ENCODE measurements around the gene RHO.
"Not testable (repeated sequence)": the region's sequence is repeated elsewhere in the genome, so short reads cannot be mapped to it uniquely, and the experiment has no call there.

RHO gene

GRCh38 chr3:129543156-129543790 is 14.8 kb downstream of the RHO start, which contains the start of gene H1-8:
H1-8 (plus strand) TSS chr3:129543175; CDS start chr3:129543219, 44 bp downstream.
- no peak for DNase-seq (ENCODE audit: low spot score)

GRCh38 chr3:129543999-129544398 is 15.6 kb downstream of the RHO start:
- no peak for DNase-seq (ENCODE audit: low spot score)

- not testable (repeated sequence) for DNase-seq (ENCODE audit: low spot score)
Observed at GRCh38 chr3:129545951-129546350, 17.5 kb downstream of the RHO start.

DNA sequence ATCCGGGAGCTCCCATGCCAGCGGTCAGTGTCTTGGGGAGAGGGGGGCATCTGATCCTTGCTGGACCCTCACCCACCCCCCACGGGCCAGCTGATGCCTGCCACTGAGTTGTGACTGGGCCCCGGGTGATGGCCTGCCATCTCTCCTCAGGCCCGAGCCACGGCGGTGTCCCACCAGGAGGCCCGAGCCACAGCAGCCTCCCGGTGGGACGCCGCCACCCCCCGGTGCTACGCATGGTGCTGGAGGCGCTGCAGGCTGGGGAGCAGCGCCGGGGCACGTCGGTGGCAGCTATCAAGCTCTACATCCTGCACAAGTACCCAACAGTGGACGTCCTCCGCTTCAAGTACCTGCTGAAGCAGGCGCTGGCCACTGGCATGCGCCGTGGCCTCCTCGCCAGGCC is 18.8 kb downstream of the RHO start:
- DNase-seq (ENCODE audit: low spot score), result no peak

DNA sequence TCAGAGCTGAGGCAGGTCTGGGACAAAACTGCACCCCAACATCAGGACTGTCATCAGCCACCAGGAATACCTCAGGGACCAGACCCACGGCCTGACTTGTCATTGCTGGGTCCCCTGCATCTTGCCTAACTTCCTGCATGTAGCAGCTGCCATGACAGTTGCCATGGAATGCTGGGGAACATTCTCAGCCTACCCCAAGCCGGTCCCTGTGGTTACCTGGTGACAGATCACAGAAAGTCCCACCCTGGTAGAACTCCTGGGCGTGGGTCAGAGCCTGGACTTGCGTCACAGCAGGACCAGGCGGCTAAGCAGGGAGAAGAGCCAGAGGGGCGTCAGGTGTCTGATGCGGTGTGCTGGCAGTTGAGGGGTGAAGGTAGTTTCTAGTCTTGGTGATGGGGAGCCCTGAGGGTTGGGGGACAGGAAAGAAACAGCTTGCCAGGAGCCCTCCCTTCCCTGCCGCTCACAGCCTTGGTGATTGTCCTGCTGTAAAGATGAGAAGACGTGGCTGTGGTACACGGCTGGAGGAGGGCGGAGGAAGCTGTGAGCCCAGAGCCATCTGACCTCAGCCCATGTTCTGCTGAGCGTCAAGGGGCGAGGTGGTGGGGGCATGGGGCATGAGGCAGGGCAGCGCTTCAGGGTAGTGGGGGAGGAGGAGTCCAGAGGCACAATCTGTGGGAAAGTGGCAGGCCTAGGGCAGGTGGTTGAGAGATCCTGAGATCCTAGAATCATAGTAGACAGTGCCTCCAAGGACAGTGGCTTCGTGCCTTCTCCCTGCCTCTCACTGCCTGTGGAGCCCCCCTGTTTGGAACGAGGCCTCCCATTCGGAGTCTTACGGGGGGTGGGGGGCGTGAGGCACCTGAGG is 19.9 kb downstream of the RHO start:
- no peak for DNase-seq (ENCODE audit: low spot score)

GRCh38 chr3:129549006-129549800 is 20.8 kb downstream of the RHO start:
- no peak for DNase-seq (ENCODE audit: low spot score)

GRCh38 chr3:129549805-129550204 is 21.4 kb downstream of the RHO start:
- no peak for DNase-seq (ENCODE audit: low spot score)

DNA sequence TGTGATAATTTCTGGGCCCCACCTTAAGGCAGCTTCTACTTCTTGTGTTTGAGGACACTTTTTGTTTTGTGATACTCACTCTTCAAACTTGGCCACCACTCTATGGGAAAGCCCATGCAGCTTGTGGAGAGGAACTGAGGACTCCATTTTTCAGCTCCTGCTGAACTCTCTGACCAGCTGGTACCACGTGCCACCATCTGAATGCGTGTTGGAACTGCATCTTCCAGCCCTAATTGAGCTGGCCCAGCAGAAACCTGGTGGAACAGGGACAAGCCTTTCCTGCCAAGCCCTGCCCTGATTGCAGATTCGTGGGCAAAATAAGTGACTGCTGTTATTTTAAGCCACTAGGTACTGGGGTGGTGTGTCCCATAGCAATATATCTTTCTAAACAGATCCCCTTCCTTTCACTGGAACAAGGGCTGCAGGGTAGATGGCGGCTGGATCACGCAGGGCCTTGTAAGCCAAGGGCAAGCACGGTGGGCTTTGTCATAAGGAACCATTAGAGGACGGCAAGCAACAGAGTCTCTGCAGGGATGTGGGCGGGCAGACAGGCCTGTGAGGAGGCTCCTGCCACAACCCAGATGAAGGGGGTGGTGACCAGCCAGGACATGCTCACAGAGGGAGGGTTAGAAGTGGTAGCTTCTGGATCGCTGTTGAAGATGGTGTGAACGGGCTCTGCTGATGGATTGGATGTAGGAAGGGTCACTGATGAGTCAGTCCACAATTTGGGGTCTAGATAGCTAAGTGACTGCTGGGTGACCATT is 24.0 kb downstream of the RHO start:
- DNase-seq (ENCODE audit: low spot score), result no peak

- no peak for DNase-seq (ENCODE audit: low spot score)
Observed at GRCh38 chr3:129553171-129553570, 24.7 kb downstream of the RHO start.

DNA sequence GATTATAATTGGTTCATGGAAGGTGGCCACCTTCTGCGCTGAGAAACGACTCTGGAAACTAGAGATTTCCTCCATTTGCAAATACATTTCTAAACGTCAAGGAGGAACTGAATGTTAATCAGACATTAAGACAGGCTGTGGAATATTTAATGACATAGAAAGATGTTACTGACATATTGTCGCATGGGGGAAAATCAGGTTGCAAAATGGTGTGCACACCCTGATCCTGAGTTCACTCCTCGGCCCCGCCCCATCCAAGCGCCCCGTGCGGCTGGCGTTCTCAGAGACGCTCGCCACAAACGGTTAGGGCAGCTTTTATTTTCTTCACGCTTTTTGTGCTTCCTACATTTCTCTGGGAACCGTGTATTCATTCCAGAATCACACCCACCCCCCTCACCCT is 25.3 kb downstream of the RHO start:
- no peak for DNase-seq (ENCODE audit: low spot score)

DNA sequence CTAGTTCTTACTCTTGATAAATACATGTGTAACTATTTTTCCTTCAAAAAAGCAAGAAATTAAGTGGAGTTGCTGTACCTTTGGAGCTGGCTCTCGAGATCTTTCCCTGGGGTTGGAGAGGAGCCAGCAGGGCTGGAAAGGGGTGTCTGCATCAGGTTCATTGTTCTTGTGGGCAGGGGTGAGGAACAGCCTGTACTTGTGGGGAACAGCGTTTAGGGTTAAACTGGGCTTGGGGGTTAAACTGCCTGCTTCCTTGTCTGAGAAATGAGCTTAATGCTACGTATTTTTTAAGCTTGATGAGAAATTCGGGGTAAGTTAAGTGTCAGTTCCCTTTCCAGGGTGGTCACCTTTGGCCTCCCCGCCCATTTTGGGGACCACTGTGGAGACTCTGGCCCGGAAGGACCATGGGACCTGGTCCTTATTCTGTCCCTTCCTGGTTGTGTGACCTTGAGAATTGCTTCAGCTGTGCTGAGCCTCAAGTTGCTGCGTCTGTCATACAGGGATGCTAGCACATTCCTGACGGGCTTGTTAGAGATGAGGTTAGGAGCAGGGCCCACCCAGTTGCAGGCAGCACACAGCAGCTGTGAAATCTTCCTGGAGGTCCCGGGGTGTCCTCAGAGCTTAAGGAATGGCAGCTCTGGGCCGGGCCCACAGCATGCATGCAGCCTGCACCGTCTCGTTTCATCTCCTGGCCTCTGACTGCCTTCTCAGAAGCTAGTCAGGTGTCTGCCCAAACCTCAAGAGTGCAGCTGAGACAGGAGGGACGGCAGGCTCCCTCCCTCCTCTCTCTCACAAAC is 26.1 kb downstream of the RHO start:
- DNase-seq (ENCODE audit: low spot score), result no peak

DNA sequence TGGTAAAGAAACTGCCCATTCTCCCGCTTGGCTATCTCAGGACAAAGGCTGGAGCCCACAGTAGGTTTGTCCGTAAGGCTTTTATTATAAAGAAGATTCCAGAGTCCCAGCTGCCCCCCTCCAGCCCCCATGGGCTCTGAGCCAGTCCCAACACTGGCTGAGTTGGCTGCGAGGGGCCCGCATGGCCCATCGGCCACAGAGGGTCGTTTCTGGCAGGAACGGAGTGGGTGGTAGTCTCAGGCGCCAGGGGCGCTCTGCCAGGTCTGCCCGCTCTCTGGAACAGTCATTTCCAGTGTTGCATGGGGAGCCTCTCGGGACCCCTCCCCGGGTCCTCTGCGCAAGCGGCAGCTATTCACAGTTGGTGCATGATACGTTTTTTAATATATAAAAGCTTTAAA is 26.7 kb downstream of the RHO start:
- DNase-seq (ENCODE audit: low spot score), result no peak

GRCh38 chr3:129555616-129556357 is 27.3 kb downstream of the RHO start:
- no peak for DNase-seq (ENCODE audit: low spot score)

DNA sequence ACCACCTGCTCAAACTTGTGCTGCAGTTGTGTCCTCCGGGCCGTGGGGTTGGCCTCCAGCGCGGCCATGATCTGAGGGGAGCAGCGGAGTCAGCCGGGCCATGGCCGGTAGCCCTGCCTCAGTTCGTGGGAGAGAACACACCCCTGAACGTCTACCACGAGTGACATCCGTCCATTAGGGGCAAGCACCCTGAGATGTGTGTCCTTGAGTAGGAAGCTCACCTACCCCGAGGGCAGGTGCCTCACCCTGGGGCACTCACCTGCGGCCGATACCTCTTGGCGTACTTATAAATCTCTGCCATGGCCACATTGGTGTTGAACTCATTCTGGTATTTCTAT is 27.9 kb downstream of the RHO start:
- no peak for DNase-seq (ENCODE audit: low spot score)

- no peak for DNase-seq (ENCODE audit: low spot score)
Observed at GRCh38 chr3:129556890-129557547, 28.6 kb downstream of the RHO start.

GRCh38 chr3:129557548-129557894 is 29.1 kb downstream of the RHO start:
- DNase-seq (ENCODE audit: low spot score), result no peak

DNA sequence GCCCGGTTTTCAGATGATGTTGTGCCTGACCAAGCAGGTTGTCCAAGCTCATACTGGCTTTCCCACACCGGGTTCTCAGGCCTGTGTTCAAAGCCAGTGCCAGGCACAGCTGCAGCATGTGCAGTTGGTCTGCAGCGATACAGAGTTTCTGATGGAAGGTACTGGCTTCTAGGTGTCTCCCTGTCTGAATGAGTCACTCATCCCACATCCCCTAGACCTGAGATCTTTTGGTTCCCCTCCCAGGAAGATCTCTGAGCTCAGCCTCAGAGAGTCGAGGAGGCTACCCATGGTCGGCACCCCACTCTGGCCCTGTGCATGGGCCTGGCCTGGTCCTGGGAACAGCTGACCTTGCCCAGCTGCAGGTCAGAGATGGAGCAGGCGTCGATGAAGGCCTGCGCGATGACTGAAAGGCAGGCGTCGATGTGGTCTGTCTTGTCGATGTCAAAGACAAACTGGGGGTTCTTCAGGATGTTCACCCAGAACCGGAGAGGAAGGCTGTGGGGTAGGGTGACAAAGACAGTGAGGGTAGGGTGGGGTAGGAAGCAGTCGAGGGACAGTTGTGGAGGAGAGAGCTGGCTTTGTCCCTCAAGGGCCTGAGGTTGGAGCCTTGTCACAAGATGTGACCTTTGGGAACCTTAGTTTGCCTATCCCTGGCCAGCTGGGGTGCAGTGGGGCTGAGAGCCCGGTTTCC is 29.8 kb downstream of the RHO start:
- no peak for DNase-seq (ENCODE audit: low spot score)

DNA sequence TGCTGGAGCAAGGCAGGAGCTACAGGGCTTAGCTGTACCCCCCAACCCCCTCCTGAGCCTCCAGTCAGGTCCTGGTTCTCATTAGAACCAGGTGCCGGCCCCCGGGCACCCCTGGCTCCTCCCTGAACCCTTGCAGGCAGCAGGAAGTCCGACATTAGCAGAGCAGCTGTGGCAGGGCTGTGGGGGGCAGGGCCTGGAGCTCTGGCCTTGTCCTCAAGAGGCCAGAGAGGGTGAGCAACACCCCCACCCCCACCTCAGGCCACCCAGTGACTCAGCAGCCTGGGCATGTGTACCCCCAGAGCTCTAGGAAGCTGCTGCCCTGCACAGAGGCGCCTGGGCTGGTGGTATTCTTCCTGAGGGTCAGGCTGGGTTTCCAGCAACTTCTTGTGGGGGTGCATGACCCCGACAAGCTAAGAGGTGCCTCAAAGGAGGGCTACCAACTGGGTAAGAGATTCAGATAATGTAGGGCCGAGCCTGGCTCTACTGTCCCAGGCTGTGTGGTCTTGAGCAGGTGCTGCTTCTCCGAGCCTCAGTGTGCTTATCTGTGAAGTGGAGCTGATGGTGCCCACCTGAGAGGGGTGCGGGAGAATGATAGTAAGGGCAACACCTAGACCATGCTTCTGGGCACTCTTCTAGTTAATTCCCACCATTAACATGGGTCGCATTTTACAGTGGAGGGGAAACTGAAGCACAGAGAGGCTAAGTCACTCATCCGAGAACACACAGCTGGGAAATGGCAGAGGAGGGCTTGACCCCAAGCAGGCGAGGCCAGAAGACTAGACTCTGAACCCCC is 30.5 kb downstream of the RHO start:
- DNase-seq (ENCODE audit: low spot score), result no peak
